Endothelial cell of coronary artery (primary cell): ENCODE data around the gene TTLL7. TPM values are rescaled to one million over a fixed set of nuclear protein-coding genes. Genes with fewer than 3 reads are reported as not detected.

Experiments used
- total RNA-seq: library from RNA; depleted of rRNA; stranded (reverse); fragments of >200 nt; gene quantifications from 2 replicates; pipeline ENCODE4 v1.2.3, GENCODE V29; 2014

TTLL7 gene
- 2.8 and 6.0 TPM in 2 replicates for total RNA-seq

GRCh38 chr1:83998498-83999315, at the start of gene TTLL7:
TTLL7 (minus strand) TSS chr1:83999132; CDS start chr1:83952211, 46,921 bp downstream.

Other genes with a start within 250 kb of the TTLL7 start
- gene PRKACB, start 145.1 kb upstream of the TTLL7 start, total RNA-seq: 19.0 and 38.0 TPM in 2 replicates